Duodenal mucosa (tissue), 2 donors: ENCODE measurements around the gene LPP.

Experiments
- H3K27ac ChIP-seq: one replicate; pipeline ENCODE4 v1.7.0; 2013; ENCODE audit warnings: low read depth, low read length
- H3K27me3 ChIP-seq, 2 donors: one replicate each; pipeline ENCODE4 v1.7.0; 2013; ENCODE audit warnings: low read length in 2 of 2, control low read depth in 1 of 2; ENCODE audit not compliant: insufficient read depth in 2 of 2, control insufficient read depth in 1 of 2
- H3K36me3 ChIP-seq, 2 donors: one replicate each; pipeline ENCODE4 v1.7.0; 2013; ENCODE audit warnings: low read length in 2 of 2, control low read depth in 1 of 2; ENCODE audit not compliant: insufficient read depth in 2 of 2, control insufficient read depth in 1 of 2
- H3K4me1 ChIP-seq, 2 donors: one replicate each; pipeline ENCODE4 v1.7.0; 2013; ENCODE audit warnings: low read length in 2 of 2, control low read depth in 1 of 2; ENCODE audit not compliant: insufficient read depth in 2 of 2, control insufficient read depth in 1 of 2
- H3K4me3 ChIP-seq, 2 donors: one replicate each; pipeline ENCODE4 v1.7.0; 2013; ENCODE audit warnings: low read length in 2 of 2, low read depth in 1 of 2
- H3K9ac ChIP-seq, 2 donors: one replicate each; pipeline ENCODE4 v1.7.0; 2013; ENCODE audit warnings: low read length in 2 of 2, low read depth in 1 of 2
- H3K9me3 ChIP-seq, 2 donors: one replicate each; pipeline ENCODE4 v1.7.0; 2013; ENCODE audit warnings: low read length in 2 of 2, control low read depth in 1 of 2; ENCODE audit not compliant: control insufficient read depth in 1 of 2

The LPP gene

DNA sequence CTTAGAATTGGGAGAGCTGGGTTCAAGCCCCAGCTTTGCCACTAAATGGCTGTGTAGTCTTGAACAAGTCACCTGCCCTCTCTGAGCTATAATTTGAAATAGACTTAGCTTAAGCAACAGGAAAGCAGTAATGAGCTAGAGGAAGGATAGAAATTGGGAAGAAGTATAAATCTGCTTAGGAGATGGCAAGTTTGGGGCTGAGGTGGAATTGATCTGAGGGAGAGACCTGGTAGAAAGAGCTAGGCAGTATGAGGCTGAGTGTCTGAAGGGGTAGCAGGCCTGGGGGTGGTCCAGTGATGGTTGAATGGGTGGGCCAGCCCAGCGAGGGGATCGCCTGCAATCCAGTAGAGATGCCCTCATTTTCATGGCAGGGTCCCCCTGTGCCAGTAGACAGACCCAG is 22.9 kb downstream of the LPP start:
- H3K9me3 ChIP-seq = no peaks in the 10 kb centered on the region
- no peak overlapping the region for H3K27ac ChIP-seq
- H3K4me1 ChIP-seq = peaks cover 30 to 37% of the 10 kb centered on the region in 2 donors
- no peak overlapping the region for H3K4me3 ChIP-seq
- H3K36me3 ChIP-seq = peaks cover 0 to 10% of the 10 kb centered on the region in 2 donors
- no peak overlapping the region for H3K9ac ChIP-seq
- H3K27me3 ChIP-seq = no peaks in the 10 kb centered on the region

DNA sequence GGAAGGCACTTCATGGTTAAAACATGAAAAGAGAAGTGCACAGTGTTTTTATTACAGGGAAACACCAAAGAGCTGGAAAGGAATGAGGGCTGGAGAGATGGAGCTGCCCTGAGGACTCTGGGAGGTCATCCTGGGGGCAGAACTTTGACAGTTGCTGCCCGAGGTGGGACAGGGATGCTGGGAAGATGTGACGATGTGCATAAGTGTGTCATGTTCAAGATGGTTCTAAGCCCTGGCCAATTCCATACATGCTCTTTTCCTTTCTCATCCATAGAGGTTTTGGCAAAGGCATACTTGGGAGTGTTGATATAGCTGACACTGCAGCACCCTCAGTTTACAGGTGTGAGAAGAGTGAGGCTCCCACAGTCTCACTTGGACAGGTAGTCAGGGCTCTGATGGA is 23.8 kb downstream of the LPP start:
- Histone ChIP-seq H3K27me3 (no peaks in the 10 kb centered on the region), H3K4me1 (peaks cover 28 to 37% of the 10 kb centered on the region in 2 donors), H3K9ac (no peak overlapping the region), H3K36me3 (peaks cover 0 to 10% of the 10 kb centered on the region in 2 donors), H3K27ac (no peak overlapping the region), H3K4me3 (no peak overlapping the region), H3K9me3 (no peaks in the 10 kb centered on the region)

DNA sequence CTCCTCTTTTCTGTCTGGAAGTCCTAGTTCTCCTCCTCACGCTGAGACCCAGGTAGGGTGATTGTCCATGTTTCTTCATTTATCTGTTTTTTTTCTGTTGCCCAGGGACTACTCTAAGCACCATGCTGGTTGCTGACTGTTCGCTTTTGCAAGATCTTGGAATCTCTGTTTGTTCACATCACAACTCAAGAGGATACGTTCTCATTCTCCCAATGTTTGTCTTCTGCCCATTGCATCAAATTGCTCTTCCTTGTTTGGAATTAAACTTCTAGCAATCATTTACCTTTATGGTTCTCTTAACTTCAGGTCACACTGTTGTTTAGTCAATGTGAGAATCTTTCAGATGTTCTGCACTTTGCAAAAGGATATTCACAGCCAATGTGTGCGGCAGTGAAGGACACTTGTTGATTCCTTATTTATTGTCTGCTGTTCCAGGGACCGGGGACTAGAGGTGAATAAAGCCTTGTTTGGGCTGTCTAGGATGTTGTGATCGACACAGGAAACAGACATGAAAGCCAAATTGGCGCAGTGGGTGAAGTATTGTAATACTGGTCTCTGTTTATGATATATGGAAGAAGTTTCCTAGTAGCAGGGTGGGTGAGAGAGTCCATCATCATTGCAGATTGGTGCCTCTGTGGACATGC is 24.5 kb downstream of the LPP start:
- Histone ChIP-seq H3K27me3 (no peaks in the 10 kb centered on the region), H3K9ac (no peak overlapping the region), H3K27ac (no peak overlapping the region), H3K36me3 (peaks cover 0 to 10% of the 10 kb centered on the region in 2 donors), H3K9me3 (no peaks in the 10 kb centered on the region), H3K4me3 (no peak overlapping the region), H3K4me1 (peaks cover 33 to 37% of the 10 kb centered on the region in 2 donors)

DNA sequence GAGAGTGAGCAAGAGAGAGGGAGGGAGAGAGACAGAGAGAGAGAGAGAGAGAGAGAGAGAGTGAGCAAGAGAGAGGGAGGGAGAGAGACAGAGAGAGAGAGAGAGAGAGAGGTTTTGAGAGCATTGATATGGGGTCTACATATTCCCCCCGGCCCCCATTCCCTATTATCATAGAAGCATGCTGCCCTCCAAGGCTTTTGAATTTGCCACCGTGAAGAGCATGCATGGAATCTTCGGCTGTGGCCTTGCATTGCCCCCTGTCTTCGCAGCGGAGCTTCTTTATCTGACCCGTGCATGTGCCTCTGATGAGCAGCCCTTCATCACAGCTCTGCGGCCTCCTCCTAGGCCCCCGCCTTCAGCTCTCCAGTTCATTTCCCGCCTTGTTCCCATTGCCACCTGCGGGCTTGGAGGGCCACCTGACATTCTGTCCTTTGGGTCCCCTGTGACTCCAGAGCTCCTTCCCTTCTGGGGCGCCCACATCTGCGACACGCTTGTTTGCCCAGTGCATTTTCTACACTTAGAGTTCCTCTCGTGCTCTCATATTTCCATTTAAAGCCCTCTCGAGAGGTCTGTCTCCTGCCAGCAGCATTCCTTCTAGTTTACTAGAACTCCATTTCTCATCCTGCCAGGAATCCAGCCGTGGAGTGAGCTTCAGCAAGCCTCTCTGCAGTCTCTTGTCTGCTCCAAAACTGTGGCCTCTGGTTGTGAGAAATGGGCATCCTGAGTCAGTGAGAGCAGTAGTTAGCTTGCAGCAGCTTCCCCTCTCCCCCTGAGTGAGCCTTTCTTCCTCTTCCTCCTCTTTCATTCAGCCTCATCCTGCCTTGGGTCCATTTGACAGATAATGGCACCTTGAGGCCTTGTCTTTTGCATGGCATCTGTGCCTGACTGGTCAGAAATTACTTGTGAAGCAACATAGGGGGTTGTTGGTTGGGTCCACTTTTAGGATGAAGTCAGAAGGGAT is 25.3 kb downstream of the LPP start:
- peak overlapping the region; percentile 3 for H3K27ac ChIP-seq
- no peaks in the 10 kb centered on the region for H3K9me3 ChIP-seq
- no peak overlapping the region for H3K4me3 ChIP-seq
- H3K27me3 ChIP-seq = no peaks in the 10 kb centered on the region
- H3K36me3 ChIP-seq = peaks cover 0 to 10% of the 10 kb centered on the region in 2 donors
- no peak overlapping the region for H3K9ac ChIP-seq
- peaks cover 30 to 38% of the 10 kb centered on the region in 2 donors for H3K4me1 ChIP-seq

DNA sequence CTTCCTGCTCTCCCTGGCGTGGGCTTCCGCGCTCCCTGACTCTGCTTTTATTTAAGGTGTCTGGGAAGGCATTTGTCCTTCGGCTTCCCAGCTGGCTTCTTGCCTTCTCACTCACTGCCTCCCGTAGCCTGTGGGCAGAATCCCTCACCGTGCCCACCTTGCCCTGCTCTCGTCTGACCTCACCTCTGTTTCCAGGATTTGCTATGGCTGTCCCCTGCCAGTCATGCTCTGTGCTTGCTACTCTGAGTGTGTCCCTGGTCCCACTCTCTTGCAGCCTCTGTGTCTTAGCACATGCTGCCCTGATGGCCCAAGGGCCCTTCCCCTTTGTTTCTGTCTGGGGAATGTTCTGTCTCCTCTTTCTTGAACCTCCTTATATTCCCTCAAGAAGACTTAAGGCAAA is 26.2 kb downstream of the LPP start:
- no peak overlapping the region for H3K4me3 ChIP-seq
- H3K27me3 ChIP-seq = no peaks in the 10 kb centered on the region
- peaks cover 27 to 39% of the 10 kb centered on the region in 2 donors for H3K4me1 ChIP-seq
- no peak overlapping the region for H3K9ac ChIP-seq
- H3K27ac ChIP-seq = no peak overlapping the region
- no peaks in the 10 kb centered on the region for H3K9me3 ChIP-seq
- H3K36me3 ChIP-seq = peaks cover 0 to 10% of the 10 kb centered on the region in 2 donors

DNA sequence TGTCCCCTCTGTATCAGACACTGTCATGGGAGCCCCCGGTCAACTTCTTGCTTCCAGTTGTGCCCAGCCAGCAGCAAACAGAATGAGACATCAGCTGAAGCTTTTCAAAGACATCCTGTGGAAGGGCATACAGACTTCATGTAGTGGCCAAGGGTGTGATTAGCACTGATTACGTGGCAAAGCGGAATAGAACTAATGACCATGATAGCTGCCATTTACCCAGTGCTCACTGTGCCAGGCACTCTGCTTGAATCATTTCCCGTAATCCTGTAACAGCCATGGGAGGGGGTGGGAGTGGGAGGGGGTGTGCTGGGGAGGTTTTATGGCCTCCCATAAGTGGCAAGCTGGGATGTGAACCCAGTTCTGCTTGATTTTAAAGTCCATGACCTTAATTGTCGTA is 29.5 kb downstream of the LPP start:
- Histone ChIP-seq H3K9ac (no peak overlapping the region), H3K27me3 (no peaks in the 10 kb centered on the region), H3K27ac (no peak overlapping the region), H3K9me3 (no peaks in the 10 kb centered on the region), H3K36me3 (peaks cover 0 to 6% of the 10 kb centered on the region in 2 donors), H3K4me3 (no peak overlapping the region), H3K4me1 (peaks cover 27 to 42% of the 10 kb centered on the region in 2 donors)

DNA sequence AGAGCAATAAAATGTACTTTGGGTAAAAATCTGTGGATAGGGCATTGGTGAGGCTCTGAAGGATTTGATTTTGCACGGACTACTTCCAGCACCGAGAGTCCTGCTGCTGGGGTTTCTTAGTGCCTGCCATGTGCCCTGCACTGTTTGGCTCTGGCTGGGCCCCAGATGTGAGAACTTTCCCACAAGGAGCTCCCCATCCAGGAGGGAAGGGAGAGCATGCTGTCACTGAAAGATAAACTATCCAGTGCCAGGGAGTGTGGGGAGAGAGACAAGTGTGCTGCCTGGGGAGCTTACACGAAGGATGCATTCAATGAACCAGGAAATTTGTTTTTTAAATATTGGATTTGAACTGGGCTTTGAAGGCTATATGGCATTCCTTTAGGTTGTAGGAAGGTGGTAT is 30.2 kb downstream of the LPP start:
- Histone ChIP-seq H3K4me3 (no peak overlapping the region), H3K27ac (no peak overlapping the region), H3K9ac (no peak overlapping the region), H3K27me3 (no peaks in the 10 kb centered on the region), H3K9me3 (no peaks in the 10 kb centered on the region), H3K36me3 (peaks cover 0 to 6% of the 10 kb centered on the region in 2 donors), H3K4me1 (peaks cover 21 to 35% of the 10 kb centered on the region in 2 donors)

DNA sequence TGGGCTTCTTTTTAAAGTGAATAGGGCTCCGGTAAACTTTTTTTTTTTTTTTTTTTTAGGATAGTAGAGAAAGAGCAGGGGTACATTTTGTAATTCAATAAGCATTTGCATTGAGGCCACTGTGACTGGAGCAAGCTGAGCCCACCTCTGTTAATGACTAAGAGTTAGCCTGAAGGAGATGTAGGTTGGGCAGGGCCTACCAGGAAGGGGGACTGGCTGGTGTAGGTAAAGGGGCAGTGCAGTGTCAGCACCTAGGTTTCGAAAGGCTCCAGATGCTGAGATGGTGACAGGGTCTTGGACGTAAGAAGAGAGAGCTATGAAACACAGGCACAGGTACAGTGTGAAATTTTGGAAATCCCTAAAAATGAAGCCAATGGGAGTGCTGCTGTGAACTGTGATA is 30.7 kb downstream of the LPP start:
- Histone ChIP-seq H3K9me3 (no peaks in the 10 kb centered on the region), H3K27ac (no peak overlapping the region), H3K4me1 (peaks cover 21 to 35% of the 10 kb centered on the region in 2 donors)

DNA sequence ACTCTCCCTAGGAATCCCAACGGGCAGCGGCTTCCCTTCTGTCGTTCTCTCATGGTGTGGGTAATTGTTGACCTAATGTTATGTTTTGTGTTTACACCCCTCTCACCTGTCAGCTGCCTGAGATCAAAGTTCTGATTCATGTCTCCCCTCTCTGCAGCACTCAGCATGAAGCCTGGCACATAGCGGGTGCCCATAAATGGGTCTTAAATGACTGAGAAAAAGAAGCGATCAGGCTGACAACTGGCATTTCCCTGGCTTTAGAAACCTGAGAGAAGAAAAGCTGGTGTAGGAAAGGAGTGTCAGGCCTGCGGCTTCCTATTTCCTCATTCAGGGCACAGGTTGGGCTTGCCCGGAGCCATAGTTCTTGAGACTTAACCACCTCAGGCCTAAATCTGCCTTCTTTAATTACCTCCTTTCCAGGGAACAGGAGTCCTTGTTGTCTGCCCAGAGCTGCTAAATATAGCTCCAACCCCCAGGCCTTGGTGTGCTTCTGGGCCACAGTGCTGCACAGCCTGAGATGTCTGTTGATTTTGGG is 31.8 kb downstream of the LPP start:
- H3K9ac ChIP-seq = peak overlapping the region in 1 of 2 donors; percentile 26
- H3K27ac ChIP-seq = peak overlapping the region; percentile 52
- H3K27me3 ChIP-seq = no peaks in the 10 kb centered on the region

More for the DNA sequence above, 30.7 kb downstream of the LPP start:
- Histone ChIP-seq H3K27me3 (no peaks in the 10 kb centered on the region), H3K4me3 (no peak overlapping the region), H3K36me3 (peaks cover 0 to 6% of the 10 kb centered on the region in 2 donors), H3K9ac (peak overlapping the region in 1 of 2 donors; percentile 26)

DNA sequence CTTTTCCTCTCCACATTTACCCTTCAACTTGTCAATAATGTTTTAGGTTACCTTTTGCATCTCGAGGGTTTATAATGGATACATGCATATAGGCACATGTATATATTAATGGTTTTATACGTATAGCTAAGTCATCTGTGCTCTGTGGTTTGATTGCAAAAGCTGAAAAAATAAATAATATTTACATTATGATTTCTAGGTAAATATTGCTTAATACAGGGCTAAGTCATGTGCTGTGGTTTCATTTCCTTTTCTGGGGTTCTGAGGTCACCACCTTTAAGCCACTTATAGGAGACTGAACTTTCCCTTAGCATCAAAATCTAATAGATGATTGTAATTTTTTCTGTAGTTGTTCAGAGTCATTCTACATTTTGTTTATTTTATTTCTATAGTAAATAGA is 33.1 kb downstream of the LPP start:
- Histone ChIP-seq H3K27me3 (no peaks in the 10 kb centered on the region), H3K4me3 (no peak overlapping the region), H3K36me3 (peaks cover 0 to 8% of the 10 kb centered on the region in 2 donors), H3K9ac (no peak overlapping the region), H3K9me3 (no peaks in the 10 kb centered on the region), H3K27ac (no peak overlapping the region), H3K4me1 (peaks cover 21 to 35% of the 10 kb centered on the region in 2 donors)

More for the DNA sequence above, 31.8 kb downstream of the LPP start:
- H3K9me3 ChIP-seq = no peaks in the 10 kb centered on the region
- no peak overlapping the region for H3K4me3 ChIP-seq
- peaks cover 21 to 35% of the 10 kb centered on the region in 2 donors for H3K4me1 ChIP-seq
- H3K36me3 ChIP-seq = peaks cover 0 to 3% of the 10 kb centered on the region in 2 donors
